ENCODE results near the gene TAS2R3. TPM values are rescaled to one million over a fixed set of nuclear protein-coding genes. Genes with fewer than 3 reads are reported as not detected.

Gene TAS2R3
- total RNA-seq, result under 1 TPM; 0.20 to 0.26 (median 0.25) TPM
- under 1 TPM in 1 of 3 donors, not detected in 2; 0.08 TPM for polyA plus RNA-seq
- long read RNA-seq, donor 1, result 0 reads
- long read RNA-seq, donor 2, result 0 reads

- WGBS, 3 donors, result 81 to 99% (median 99%) methylated on average over 3 of the region's 3 CpGs
- peaks cover 4 to 38% of the 10 kb centered on the region in 2 donors for H3K36me3 ChIP-seq (ENCODE audit: insufficient read depth in 1 of 2, low read depth in 1 of 2)
- intact Hi-C loops (cut with DNase I), result no loop called here
Observed at GRCh38 chr7:141763797-141764196, at the start of gene TAS2R3. Gene TAS2R3 (plus strand): TSS chr7:141764097. CDS start chr7:141764159, 62 bp downstream.

GRCh38 chr7:141714571-141714970 is 49.3 kb upstream of the TAS2R3 start:
- intact Hi-C loops (cut with DNase I), result no loop called here
- ATAC-seq (no peak), DNase-seq (no peak)
- H3K27ac ChIP-seq, result no peak overlapping the region
- H3K27me3 ChIP-seq (ENCODE audit: insufficient read depth in 3 of 3, low read length in 2 of 3), result no peaks in the 10 kb centered on the region
- WGBS, 3 donors, result 79 to 80% (median 79%) methylated on average over 2 of the region's 2 CpGs
- H3K4me3 ChIP-seq, result no peak overlapping the region
- no peaks in the 10 kb centered on the region for H3K9me3 ChIP-seq
- H3K4me1 ChIP-seq, result no peaks in the 10 kb centered on the region
- no peak for TF ChIP-seq CTCF (IDR thresholded peaks at IDR 0.05)
- H3K36me3 ChIP-seq (ENCODE audit: insufficient read depth in 1 of 2, low read depth in 1 of 2), result no peaks in the 10 kb centered on the region

More at GRCh38 chr7:141763797-141764196, at the start of gene TAS2R3:
- Histone ChIP-seq H3K4me3 (no peak within 1 kb of the TSS), H3K9me3 (no peaks in the 10 kb centered on the region), H3K27me3 (ENCODE audit: insufficient read depth in 3 of 3, low read length in 2 of 3) (no peaks in the 10 kb centered on the region), H3K4me1 (no peaks in the 10 kb centered on the region), H3K27ac (no peak within 1 kb of the TSS)
- ATAC-seq, result no peak
- no peak for DNase-seq
- no peak for TF ChIP-seq CTCF (IDR thresholded peaks at IDR 0.05)

- Histone ChIP-seq H3K4me1 (no peaks in the 10 kb centered on the region), H3K4me3 (no peak overlapping the region), H3K36me3 (ENCODE audit: insufficient read depth in 1 of 2, low read depth in 1 of 2) (no peaks in the 10 kb centered on the region), H3K27ac (no peak overlapping the region), H3K9me3 (no peaks in the 10 kb centered on the region), H3K27me3 (ENCODE audit: insufficient read depth in 3 of 3, low read length in 2 of 3) (no peaks in the 10 kb centered on the region)
- intact Hi-C loops (cut with DNase I), result no loop called here
- DNase-seq, result no peak
- no peak for TF ChIP-seq CTCF (IDR thresholded peaks at IDR 0.05)
- WGBS, 3 donors, result 69 to 75% (median 73%) methylated on average over 4 of the region's 4 CpGs
- ATAC-seq, result no peak
Observed at GRCh38 chr7:141715018-141715417, 48.9 kb upstream of the TAS2R3 start.

GRCh38 chr7:141715794-141716689 is 47.9 kb upstream of the TAS2R3 start:
- H3K4me3 ChIP-seq, result no peak overlapping the region
- intact Hi-C loops (cut with DNase I), result no loop called here
- H3K27ac ChIP-seq, result no peak overlapping the region
- H3K36me3 ChIP-seq (ENCODE audit: insufficient read depth in 1 of 2, low read depth in 1 of 2), result no peaks in the 10 kb centered on the region
- TF ChIP-seq CTCF (IDR thresholded peaks at IDR 0.05), result no peak
- no peaks in the 10 kb centered on the region for H3K27me3 ChIP-seq (ENCODE audit: insufficient read depth in 3 of 3, low read length in 2 of 3)
- ATAC-seq (no peak), DNase-seq (no peak)
- no peaks in the 10 kb centered on the region for H3K4me1 ChIP-seq
- H3K9me3 ChIP-seq, result no peaks in the 10 kb centered on the region
- WGBS, 3 donors, result 71 to 75% (median 74%) methylated on average over 6 of the region's 6 CpGs
